NB4 (cell line): ENCODE results near the gene HDAC4.

Experiments used
- MYC ChIP-seq: IDR thresholded peaks from 2 replicates; pipeline ENCODE4 v1.6.1; 2011; ENCODE audit warnings: low read depth, low read length
- POLR2A ChIP-seq: IDR thresholded peaks from 2 replicates; pipeline ENCODE4 v1.6.1; 2011; ENCODE audit warnings: mild to moderate bottlenecking; ENCODE audit not compliant: insufficient read length; ENCODE audit errors: extremely low read depth
- TF ChIP-seq, protein P1 (sequence below): IDR thresholded peaks from one replicate; pipeline ENCODE4 v1.5.1; 2012; ENCODE audit warnings: low read depth, low read length
- TF ChIP-seq, protein P2 (sequence below): IDR thresholded peaks from 2 replicates; pipeline ENCODE4 v1.6.1; 2011; ENCODE audit warnings: low read depth, low read length

DNA sequence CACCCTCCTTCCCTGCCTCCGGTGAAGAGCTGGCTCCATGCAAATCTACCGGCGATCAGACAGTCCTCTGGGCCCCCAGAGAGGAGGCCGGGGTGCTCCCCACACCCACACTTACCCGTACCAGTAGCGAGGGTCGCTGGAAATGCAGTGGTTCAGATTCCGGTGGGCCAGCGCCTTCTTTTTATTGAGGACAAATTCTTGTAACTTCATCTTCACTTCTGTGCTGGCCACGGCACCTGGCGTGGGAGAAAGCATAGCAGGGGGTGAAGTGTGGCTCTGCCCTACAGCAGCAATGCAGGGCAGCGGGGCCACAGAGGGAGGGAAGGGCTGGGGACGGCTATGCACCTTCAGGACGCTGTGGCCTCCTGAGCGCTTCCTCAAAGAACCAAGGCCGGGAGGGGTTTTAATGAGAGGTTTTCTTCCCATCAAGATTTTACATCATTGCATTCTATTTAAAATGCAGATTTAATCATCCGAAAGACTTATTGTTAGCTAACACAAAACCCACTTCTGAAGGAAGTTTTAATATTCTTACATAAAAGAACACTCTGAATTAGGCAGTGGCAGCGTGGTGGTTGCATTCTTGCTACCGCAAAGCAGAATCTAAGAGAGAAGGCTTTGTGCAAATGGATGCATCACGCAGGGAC is 237.0 kb downstream of the HDAC4 start:
- TF ChIP-seq, protein P1, sequence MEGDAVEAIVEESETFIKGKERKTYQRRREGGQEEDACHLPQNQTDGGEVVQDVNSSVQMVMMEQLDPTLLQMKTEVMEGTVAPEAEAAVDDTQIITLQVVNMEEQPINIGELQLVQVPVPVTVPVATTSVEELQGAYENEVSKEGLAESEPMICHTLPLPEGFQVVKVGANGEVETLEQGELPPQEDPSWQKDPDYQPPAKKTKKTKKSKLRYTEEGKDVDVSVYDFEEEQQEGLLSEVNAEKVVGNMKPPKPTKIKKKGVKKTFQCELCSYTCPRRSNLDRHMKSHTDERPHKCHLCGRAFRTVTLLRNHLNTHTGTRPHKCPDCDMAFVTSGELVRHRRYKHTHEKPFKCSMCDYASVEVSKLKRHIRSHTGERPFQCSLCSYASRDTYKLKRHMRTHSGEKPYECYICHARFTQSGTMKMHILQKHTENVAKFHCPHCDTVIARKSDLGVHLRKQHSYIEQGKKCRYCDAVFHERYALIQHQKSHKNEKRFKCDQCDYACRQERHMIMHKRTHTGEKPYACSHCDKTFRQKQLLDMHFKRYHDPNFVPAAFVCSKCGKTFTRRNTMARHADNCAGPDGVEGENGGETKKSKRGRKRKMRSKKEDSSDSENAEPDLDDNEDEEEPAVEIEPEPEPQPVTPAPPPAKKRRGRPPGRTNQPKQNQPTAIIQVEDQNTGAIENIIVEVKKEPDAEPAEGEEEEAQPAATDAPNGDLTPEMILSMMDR = no peak
- TF ChIP-seq POLR2A (no peak), MYC (no peak)
- TF ChIP-seq, protein P2, sequence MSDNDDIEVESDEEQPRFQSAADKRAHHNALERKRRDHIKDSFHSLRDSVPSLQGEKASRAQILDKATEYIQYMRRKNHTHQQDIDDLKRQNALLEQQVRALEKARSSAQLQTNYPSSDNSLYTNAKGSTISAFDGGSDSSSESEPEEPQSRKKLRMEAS = no peak
